ENCODE results near the gene SP9.

Gene SP9

GRCh38 chr2:174333372-174334277 lies 1.1 kb upstream of the SP9 start:
- DNase-seq (ENCODE audit: low spot score): no peak

GRCh38 chr2:174334278-174334715 lies 457 bp upstream of the SP9 start:
- DNase-seq (ENCODE audit: low spot score): peak; percentile 41

- DNase-seq (ENCODE audit: low spot score): peak; percentile 26
These were observed 667 bp downstream of the SP9 start for GRCh38 chr2:174335254-174335987.

- no peak for DNase-seq (ENCODE audit: low spot score)
These were observed 1.3 kb downstream of the SP9 start for GRCh38 chr2:174335988-174336500.

- no peak for DNase-seq (ENCODE audit: low spot score)
These were observed 2.0 kb downstream of the SP9 start for GRCh38 chr2:174336501-174337336.

GRCh38 chr2:174337337-174338146 lies 2.8 kb downstream of the SP9 start:
- no peak for DNase-seq (ENCODE audit: low spot score)

GRCh38 chr2:174338147-174338605 lies 3.4 kb downstream of the SP9 start:
- DNase-seq (ENCODE audit: low spot score): no peak

GRCh38 chr2:174338671-174339560 lies 4.2 kb downstream of the SP9 start:
- no peak for DNase-seq (ENCODE audit: low spot score)

- no peak for DNase-seq (ENCODE audit: low spot score)
These were observed 5.0 kb downstream of the SP9 start for GRCh38 chr2:174339561-174340399.

GRCh38 chr2:174340400-174341292 lies 5.9 kb downstream of the SP9 start:
- DNase-seq (ENCODE audit: low spot score): no peak

GRCh38 chr2:174341293-174341994 lies 6.7 kb downstream of the SP9 start:
- peak; percentile 83 for DNase-seq (ENCODE audit: low spot score)

- no peak for DNase-seq (ENCODE audit: low spot score)
These were observed 7.4 kb downstream of the SP9 start for GRCh38 chr2:174341995-174342685.

- DNase-seq (ENCODE audit: low spot score): no peak
These were observed 8.1 kb downstream of the SP9 start for GRCh38 chr2:174342686-174343342.

GRCh38 chr2:174343343-174343622 lies 8.5 kb downstream of the SP9 start:
- DNase-seq (ENCODE audit: low spot score): no peak

- no peak for DNase-seq (ENCODE audit: low spot score)
These were observed 9.1 kb downstream of the SP9 start for GRCh38 chr2:174343623-174344455.
